ENCODE measurements around the gene PPP2R5A. TPM values are rescaled to one million over a fixed set of nuclear protein-coding genes. Genes with fewer than 3 reads are reported as not detected.
"Not testable (repeated sequence)": the region's sequence is repeated elsewhere in the genome, so short reads cannot be mapped to it uniquely, and the experiment has no call there.

The PPP2R5A gene
- total RNA-seq, 2 donors from 2014 or later = 48.8 to 81.5 TPM

DNA sequence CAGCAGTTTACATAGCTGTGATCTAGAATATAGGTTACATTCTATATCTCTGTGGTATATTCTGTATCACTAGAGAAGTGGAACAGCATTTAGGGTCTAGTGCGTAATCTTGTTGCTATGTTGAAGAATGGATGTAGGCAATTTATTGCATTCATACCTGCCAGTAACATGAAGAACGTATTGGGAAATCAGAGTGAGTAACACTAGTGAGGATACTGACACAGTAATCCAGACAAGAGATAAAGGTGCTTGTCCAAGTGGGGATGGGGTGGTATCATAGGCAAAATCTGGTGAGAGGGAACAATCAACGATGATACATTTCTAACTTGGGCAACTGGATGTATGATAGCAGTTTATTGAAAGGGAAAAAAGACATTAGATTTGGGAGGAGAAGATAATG lies 9.8 kb downstream of the PPP2R5A start:
- Histone ChIP-seq H3K4me1 (peaks cover 3 to 53% of the 10 kb centered on the region in 2 donors), H3K4me3 (no peak overlapping the region), H3K9me3 (no peaks in the 10 kb centered on the region), H3K36me3 (no peaks in the 10 kb centered on the region), H3K27ac (no peak overlapping the region), H3K27me3 (no peaks in the 10 kb centered on the region)
- DNase-seq (ENCODE audit: low spot score) = no peak
- TF ChIP-seq, protein P1, sequence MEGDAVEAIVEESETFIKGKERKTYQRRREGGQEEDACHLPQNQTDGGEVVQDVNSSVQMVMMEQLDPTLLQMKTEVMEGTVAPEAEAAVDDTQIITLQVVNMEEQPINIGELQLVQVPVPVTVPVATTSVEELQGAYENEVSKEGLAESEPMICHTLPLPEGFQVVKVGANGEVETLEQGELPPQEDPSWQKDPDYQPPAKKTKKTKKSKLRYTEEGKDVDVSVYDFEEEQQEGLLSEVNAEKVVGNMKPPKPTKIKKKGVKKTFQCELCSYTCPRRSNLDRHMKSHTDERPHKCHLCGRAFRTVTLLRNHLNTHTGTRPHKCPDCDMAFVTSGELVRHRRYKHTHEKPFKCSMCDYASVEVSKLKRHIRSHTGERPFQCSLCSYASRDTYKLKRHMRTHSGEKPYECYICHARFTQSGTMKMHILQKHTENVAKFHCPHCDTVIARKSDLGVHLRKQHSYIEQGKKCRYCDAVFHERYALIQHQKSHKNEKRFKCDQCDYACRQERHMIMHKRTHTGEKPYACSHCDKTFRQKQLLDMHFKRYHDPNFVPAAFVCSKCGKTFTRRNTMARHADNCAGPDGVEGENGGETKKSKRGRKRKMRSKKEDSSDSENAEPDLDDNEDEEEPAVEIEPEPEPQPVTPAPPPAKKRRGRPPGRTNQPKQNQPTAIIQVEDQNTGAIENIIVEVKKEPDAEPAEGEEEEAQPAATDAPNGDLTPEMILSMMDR (IDR thresholded peaks at IDR 0.05) = no peak

- no peaks in the 10 kb centered on the region for H3K27me3 ChIP-seq
- H3K9me3 ChIP-seq = no peaks in the 10 kb centered on the region
- H3K4me1 ChIP-seq = peaks cover 0 to 50% of the 10 kb centered on the region in 2 donors
- H3K27ac ChIP-seq = peak overlapping the region in 1 of 2 donors; percentile 1
- TF ChIP-seq, protein P1 (IDR thresholded peaks at IDR 0.05) = no peak
- H3K4me3 ChIP-seq = no peak overlapping the region
- no peaks in the 10 kb centered on the region for H3K36me3 ChIP-seq
- no peak for DNase-seq (ENCODE audit: low spot score)
These were observed 10.4 kb downstream of the PPP2R5A start for GRCh38 chr1:212295579-212295978.

GRCh38 chr1:212297338-212297737 lies 12.1 kb downstream of the PPP2R5A start:
- TF ChIP-seq, protein P1 (IDR thresholded peaks at IDR 0.05) = no peak
- Histone ChIP-seq H3K27ac (peak overlapping the region in 1 of 2 donors; percentile 51), H3K4me3 (no peak overlapping the region), H3K27me3 (no peaks in the 10 kb centered on the region), H3K36me3 (no peaks in the 10 kb centered on the region), H3K4me1 (peaks cover 0 to 50% of the 10 kb centered on the region in 2 donors), H3K9me3 (no peaks in the 10 kb centered on the region)
- no peak for DNase-seq (ENCODE audit: low spot score)

GRCh38 chr1:212301580-212301979 lies 16.4 kb downstream of the PPP2R5A start:
- Histone ChIP-seq H3K4me1 (peaks cover 0 to 33% of the 10 kb centered on the region in 2 donors), H3K4me3 (no peak overlapping the region), H3K9me3 (no peaks in the 10 kb centered on the region), H3K27ac (peak overlapping the region; percentile 36 to 73), H3K36me3 (no peaks in the 10 kb centered on the region), H3K27me3 (no peaks in the 10 kb centered on the region)
- DNase-seq (ENCODE audit: low spot score) = no peak
- TF ChIP-seq, protein P1 (IDR thresholded peaks at IDR 0.05) = no peak

DNA sequence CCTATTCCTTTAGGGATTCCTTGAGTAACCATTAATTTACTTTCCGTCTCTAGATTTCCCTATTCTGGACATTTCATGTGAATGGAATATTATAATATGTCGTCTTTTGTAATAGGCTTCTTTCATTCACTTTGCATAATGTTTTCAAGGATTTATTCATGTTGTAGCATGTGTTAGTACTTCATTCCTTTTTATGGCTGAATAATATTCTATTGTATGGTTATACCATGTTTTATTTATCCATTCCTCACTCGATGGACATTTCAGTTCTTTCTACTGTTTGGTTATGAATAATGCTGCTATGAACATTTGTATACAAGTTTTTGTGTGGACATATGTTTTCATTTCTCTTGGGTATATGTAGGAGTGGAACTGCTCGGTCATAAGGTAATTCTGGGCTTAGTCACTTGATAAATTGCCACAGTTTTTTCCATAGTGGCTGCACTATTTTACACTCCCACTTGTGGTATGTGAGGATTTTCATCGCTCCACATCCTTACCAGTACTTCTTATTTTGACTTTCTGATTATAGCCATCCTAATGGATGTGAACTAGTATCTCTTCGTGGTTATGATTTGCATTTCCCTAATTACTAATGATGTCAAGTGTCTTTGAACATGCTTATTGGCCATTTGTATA lies 17.7 kb downstream of the PPP2R5A start:
- Histone ChIP-seq H3K9me3 (no peaks in the 10 kb centered on the region), H3K4me3 (no peak overlapping the region), H3K4me1 (peaks cover 0 to 33% of the 10 kb centered on the region in 2 donors), H3K36me3 (peaks cover 6% of the 10 kb centered on the region), H3K27ac (peak overlapping the region; percentile 12 to 73), H3K27me3 (no peaks in the 10 kb centered on the region)
- no peak for DNase-seq (ENCODE audit: low spot score)
- TF ChIP-seq, protein P1 (IDR thresholded peaks at IDR 0.05) = no peak

DNA sequence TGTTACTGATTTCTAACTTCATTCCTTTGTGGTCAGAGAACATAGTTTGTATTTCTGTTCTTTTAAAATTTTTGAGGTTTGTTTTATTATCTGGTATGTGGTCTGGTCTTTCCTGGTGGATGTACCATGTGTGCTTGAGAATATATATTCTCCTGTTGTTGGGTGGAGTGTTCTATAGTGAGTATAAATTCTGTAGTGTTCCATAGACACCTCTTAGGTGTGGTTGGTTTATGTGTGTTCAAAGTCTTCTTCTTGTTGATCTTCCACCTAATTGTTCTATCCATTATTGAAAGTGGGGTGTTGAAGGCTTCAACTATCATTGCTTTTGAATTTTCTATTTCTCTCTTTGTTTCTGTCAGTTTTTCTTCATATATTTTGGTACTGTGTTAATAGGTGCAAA lies 20.1 kb downstream of the PPP2R5A start:
- Histone ChIP-seq H3K9me3 (no peaks in the 10 kb centered on the region), H3K4me1 (peaks cover 0 to 36% of the 10 kb centered on the region in 2 donors), H3K27ac (peak overlapping the region; percentile 61 to 75), H3K27me3 (no peaks in the 10 kb centered on the region), H3K36me3 (peaks cover 14% of the 10 kb centered on the region), H3K4me3 (no peak overlapping the region)
- DNase-seq (ENCODE audit: low spot score) = no peak
- TF ChIP-seq, protein P1 (IDR thresholded peaks at IDR 0.05) = no peak

GRCh38 chr1:212305984-212306452 lies 20.8 kb downstream of the PPP2R5A start:
- not testable (repeated sequence) for H3K4me3 ChIP-seq; DNase-seq (ENCODE audit: low spot score); H3K9me3 ChIP-seq; H3K27me3 ChIP-seq
- peak overlapping the region; percentile 61 to 75 for H3K27ac ChIP-seq
- peaks cover 14% of the 10 kb centered on the region for H3K36me3 ChIP-seq
- peaks cover 0 to 37% of the 10 kb centered on the region in 2 donors for H3K4me1 ChIP-seq
